AG10803 (cell line): ENCODE measurements around the gene MID1IP1.
A peak's percentile ranks its signal among the peaks of the same experiment; 100 is the strongest.

ENCODE experiments used
- DNase-seq: peaks from one replicate; pipeline ENCODE4 v3.0.0; 2010; ENCODE audit warnings: low read depth
- H3K4me3 ChIP-seq: 2 replicates; pipeline ENCODE4 v1.5.1; 2011; ENCODE audit warnings: mild to moderate bottlenecking, low read length, control low read depth
- CTCF ChIP-seq: conservative IDR thresholded peaks from 2 replicates; pipeline ENCODE4 v1.5.1; 2011; ENCODE audit warnings: mild to moderate bottlenecking, low read length, control low read depth, inconsistent platforms

The MID1IP1 gene

GRCh38 chrX:38804682-38805431 is 3.6 kb downstream of the MID1IP1 start:
- DNase-seq, result no peak
- peak overlapping the region; percentile 76 for H3K4me3 ChIP-seq
- TF ChIP-seq CTCF, result no peak

GRCh38 chrX:38805432-38806389 is 4.5 kb downstream of the MID1IP1 start:
- H3K4me3 ChIP-seq, result peak overlapping the region; percentile 76
- DNase-seq, result peak; percentile 83
- no peak for TF ChIP-seq CTCF

GRCh38 chrX:38806875-38807621 is 5.8 kb downstream of the MID1IP1 start:
- H3K4me3 ChIP-seq, result peak overlapping the region; percentile 76
- no peak for DNase-seq
- TF ChIP-seq CTCF, result no peak

- no peak for TF ChIP-seq CTCF
- DNase-seq, result peak; percentile 57
- no peak overlapping the region for H3K4me3 ChIP-seq
These were observed 6.6 kb downstream of the MID1IP1 start for GRCh38 chrX:38807873-38808272.

GRCh38 chrX:38811515-38812243 is 10.4 kb downstream of the MID1IP1 start:
- DNase-seq, result no peak
- TF ChIP-seq CTCF, result no peak
- no peak overlapping the region for H3K4me3 ChIP-seq

- H3K4me3 ChIP-seq, result no peak overlapping the region
- no peak for DNase-seq
- no peak for TF ChIP-seq CTCF
These were observed 14.9 kb downstream of the MID1IP1 start for GRCh38 chrX:38816155-38816554.
